Endothelial cell of umbilical vein (primary cell): ENCODE data around the gene INO80C. TPM values are rescaled to one million over a fixed set of nuclear protein-coding genes. Genes with fewer than 3 reads are reported as not detected.

Experiments
- BruUV-seq: library from RNA; stranded (reverse); fragments of 400-500 nt; replicated peaks from 2 replicates; lab custom pipeline; 2021; lab: Mats Ljungman, UMichigan
- CTCF ChIA-PET: fragments of 300-600, 350-600 bp; sonication (Branson Sonifier 250); formaldehyde crosslinking; loops from one replicate; lab custom pipeline; 2021; ENCODE audit warnings: antibody characterized with exemption, inconsistent platforms; lab: Charles Lee
- POLR2A ChIA-PET: fragments of 300-600, 350-600 bp; sonication (Branson Sonifier 250); formaldehyde crosslinking; loops from one replicate; lab custom pipeline; 2021; ENCODE audit warnings: antibody characterized with exemption, inconsistent platforms; lab: Charles Lee
- DNase-seq: peaks from one replicate; pipeline ENCODE4 v3.0.0-alpha.2; 2011; ENCODE audit warnings: low read depth, low spot score
- FAIRE-seq: peaks from 2 replicates; lab custom pipeline; 2011; peaks lifted over from hg19 to GRCh38; lab: Jason Lieb, UNC
- H2AFZ ChIP-seq: 2 replicates; pipeline ENCODE4 v1.6.0; 2012; ENCODE audit warnings: low read depth, low read length, control low read depth, inconsistent platforms
- H3K27ac ChIP-seq: 2 replicates; pipeline ENCODE4 v1.5.1; 2011; ENCODE audit warnings: low read depth, mild to moderate bottlenecking, control low read depth, low read length, moderate library complexity; ENCODE audit not compliant: insufficient read depth
- H3K27me3 ChIP-seq, 2 experiments: 2 replicates each; pipeline versions ENCODE4 v1.6.0 to v1.6.1; 2011; ENCODE audit warnings: low read length in 2 of 2, mixed read lengths in 1 of 2; ENCODE audit not compliant: control insufficient read depth in 2 of 2, insufficient read depth in 2 of 2
- H3K36me3 ChIP-seq, 2 experiments: 2 replicates in 1 of 2; 3 replicates in 1 of 2; pipeline ENCODE4 v1.5.1; 2011; ENCODE audit warnings: low read length in 2 of 2, mild to moderate bottlenecking in 1 of 2, moderate library complexity in 1 of 2; ENCODE audit not compliant: control insufficient read depth in 2 of 2, insufficient read depth in 2 of 2; ENCODE audit errors: extremely low read depth in 1 of 2
- H3K4me1 ChIP-seq: 3 replicates; pipeline ENCODE4 v1.5.1; 2011; ENCODE audit warnings: mild to moderate bottlenecking, low read length; ENCODE audit not compliant: control insufficient read depth, insufficient read depth; ENCODE audit errors: extremely low read depth
- H3K4me2 ChIP-seq: 2 replicates; pipeline ENCODE4 v1.6.1; 2011; ENCODE audit warnings: low read length, control low read depth, mixed read lengths; ENCODE audit not compliant: insufficient read depth
- H3K4me3 ChIP-seq, 3 experiments: fragments of 200-600 bp in 1 of 3; sonication (generic), shearing (Covaris generic) in 1 of 3; replicated peaks in 1 of 3; 2 replicates each; pipeline ENCODE4 v1.5.1; 2011 to 2016; ENCODE audit warnings: control low read depth in 3 of 3, low read length in 3 of 3, mild to moderate bottlenecking in 2 of 3, inconsistent platforms in 1 of 3, low read depth in 1 of 3, moderate library complexity in 1 of 3; ENCODE audit not compliant: insufficient read depth in 1 of 3
- H3K79me2 ChIP-seq: 2 replicates; pipeline ENCODE4 v1.6.0; 2012; ENCODE audit warnings: low read length, inconsistent platforms; ENCODE audit not compliant: control insufficient read depth, insufficient read depth
- H3K9ac ChIP-seq: replicated peaks from 2 replicates; pipeline ENCODE3; 2011; ENCODE audit warnings: low read length, control low read depth; ENCODE audit not compliant: insufficient read depth; ENCODE audit errors: extremely low read depth
- H3K9me1 ChIP-seq: replicated peaks from 3 replicates; pipeline ENCODE4 v1.6.0; 2011; ENCODE audit warnings: mild to moderate bottlenecking, low read length; ENCODE audit not compliant: control insufficient read depth, insufficient read depth; ENCODE audit errors: extremely low read depth
- H3K9me3 ChIP-seq: replicated peaks from 2 replicates; pipeline ENCODE4 v1.5.1; 2012; ENCODE audit warnings: low read length, inconsistent platforms; ENCODE audit not compliant: control insufficient read depth, insufficient read depth
- H4K20me1 ChIP-seq: replicated peaks from 2 replicates; pipeline ENCODE3; 2011; ENCODE audit warnings: mild to moderate bottlenecking, low read length; ENCODE audit not compliant: control insufficient read depth, insufficient read depth; ENCODE audit errors: extremely low read depth
- CTCF ChIP-seq, 2 donors: IDR thresholded peaks; 1 replicate in 1 of 2; 2 replicates in 1 of 2; pipeline ENCODE4 v1.5.1; 2011; ENCODE audit warnings: low read length in 2 of 2, mild to moderate bottlenecking in 2 of 2, moderate library complexity in 2 of 2, control low read depth in 1 of 2, inconsistent platforms in 1 of 2, low read depth in 1 of 2; ENCODE audit not compliant: insufficient read depth in 1 of 2; ENCODE audit errors: extremely low read depth in 1 of 2
- FOS ChIP-seq: IDR thresholded peaks from 2 replicates; pipeline ENCODE4 v1.6.1; 2011; ENCODE audit warnings: mild to moderate bottlenecking, low read length, moderate library complexity, borderline replicate concordance; ENCODE audit not compliant: insufficient read depth
- GATA2 ChIP-seq: IDR thresholded peaks from 2 replicates; pipeline ENCODE4 v1.7.0; 2011; ENCODE audit warnings: low read depth, mild to moderate bottlenecking, moderate library complexity, mixed read lengths, low read length; ENCODE audit not compliant: insufficient read length, insufficient read depth
- JUN ChIP-seq: IDR thresholded peaks from 2 replicates; pipeline ENCODE4 v1.6.1; 2011; ENCODE audit warnings: borderline replicate concordance, low read depth; ENCODE audit not compliant: insufficient read length, insufficient read depth
- MYC ChIP-seq: IDR thresholded peaks from one replicate; pipeline ENCODE4 v1.6.1; 2011; ENCODE audit warnings: mild to moderate bottlenecking, low read depth, low read length
- POLR2A ChIP-seq: IDR thresholded peaks from 2 replicates; pipeline ENCODE4 v1.6.1; 2012; ENCODE audit warnings: low read depth, mild to moderate bottlenecking, control low read depth, low read length
- POLR2AphosphoS5 ChIP-seq: IDR thresholded peaks from 2 replicates; pipeline ENCODE4 v1.6.1; 2012; ENCODE audit warnings: low read depth, mild to moderate bottlenecking, control low read depth, low read length, moderate library complexity; ENCODE audit not compliant: insufficient read depth
- dilution Hi-C: fragments of 300-500 bp; cut with MboI; formaldehyde crosslinking; loops from one replicate; pipeline ENCODE4 v1.15.0; 2019; ENCODE audit warnings: low sequenced_read_pairs; ENCODE audit not compliant: extremely low pct_ligation_motif_present
- intact Hi-C: fragments of 100-400 bp; cut with micrococcal nuclease; formaldehyde crosslinking; loops from one replicate; pipeline ENCODE4 v1.10.0; 2022
- polyA plus RNA-seq, 4 experiments: library from polyadenylated mRNA; depleted of rRNA in 3 of 4; stranded (reverse) in 3 of 4; unstranded in 1 of 4; fragments of >200 nt; gene quantifications; 2 replicates each; pipeline versions ENCODE4 v1.2.1 to v1.2.3, GENCODE V29; 2011 to 2012; ENCODE audit warnings: missing spikeins in 1 of 4
- total RNA-seq: library from RNA; stranded (reverse); gene quantifications from 2 replicates; pipeline ENCODE4 v1.2.3, GENCODE V29; 2021

INO80C gene
- total and polyA plus RNA-seq, 2 donors (not counting 3 experiments of a cell fraction or from before 2014, with no cell fraction given): 43.4 to 56.0 TPM

GRCh38 chr18:35460736-35461161 is 37.0 kb downstream of the INO80C start:
- DNase-seq (peak; percentile 79), FAIRE-seq (peak; percentile 43)
- H3K9ac ChIP-seq: peak overlapping the region; percentile 19
- peak overlapping the region; percentile 90 for H3K27ac ChIP-seq
- peak overlapping the region; percentile 54 for H3K4me2 ChIP-seq
- no peaks in the 10 kb centered on the region for H3K27me3 ChIP-seq
- peaks cover 49% of the 10 kb centered on the region for H3K79me2 ChIP-seq
- H3K4me1 ChIP-seq: peaks cover 99% of the 10 kb centered on the region
- POLR2A ChIA-PET: interaction anchor here (1.2 kb wide), 1 partner anchor 242 kb away, joined by 4 read pairs; no protein-coding TSS in a partner anchor
- H3K9me3 ChIP-seq: no peaks in the 10 kb centered on the region
- no TSS peak for BruUV-seq
- TF ChIP-seq POLR2A (no peak), JUN (peak; percentile 84), FOS (peak; percentile 79), GATA2 (no peak)
- H3K4me3 ChIP-seq: no peak overlapping the region
- CTCF ChIA-PET: no interaction called here
- H3K36me3 ChIP-seq: no peaks in the 10 kb centered on the region
- no peaks in the 10 kb centered on the region for H3K9me1 ChIP-seq
- dilution Hi-C loops (no loop called here), intact Hi-C loops (loop anchor here (10.0 kb wide), 2 partner anchors 386 to 416 kb away; partner anchors contain the start of gene MAPRE2)
- H4K20me1 ChIP-seq: no peaks in the 10 kb centered on the region
- H2AFZ ChIP-seq: no peak overlapping the region

GRCh38 chr18:35459997-35460396 is 37.8 kb downstream of the INO80C start:
- H3K36me3 ChIP-seq: no peaks in the 10 kb centered on the region
- POLR2A ChIA-PET: no interaction called here
- FAIRE-seq: no peak
- peak overlapping the region; percentile 90 for H3K27ac ChIP-seq
- H4K20me1 ChIP-seq: no peaks in the 10 kb centered on the region
- no peaks in the 10 kb centered on the region for H3K9me1 ChIP-seq
- no peaks in the 10 kb centered on the region for H3K9me3 ChIP-seq
- no TSS peak for BruUV-seq
- dilution Hi-C loops: no loop called here
- peaks cover 96% of the 10 kb centered on the region for H3K4me1 ChIP-seq
- TF ChIP-seq POLR2A (no peak), CTCF (IDR thresholded peaks at IDR 0.05; ENCODE audit: extremely low read depth in 1 of 2, insufficient read depth in 1 of 2, low read depth in 1 of 2, low read length in 2 of 2) (no peak), MYC (no peak), GATA2 (no peak), POLR2AphosphoS5 (peak; percentile 3), JUN (no peak)
- H3K4me3 ChIP-seq: no peak overlapping the region
- peaks cover 43% of the 10 kb centered on the region for H3K79me2 ChIP-seq
- CTCF ChIA-PET: interaction anchor here (0.7 to 1.3 kb wide), 2 partner anchors 17 to 146 kb away, joined by 3 read pairs; no protein-coding TSS in a partner anchor
- intact Hi-C loops: loop anchor here (1.0 to 10.0 kb wide), 7 partner anchors 7 to 512 kb away; partner anchors contain the start of genes MAPRE2 and RMP24
- H3K27me3 ChIP-seq: no peaks in the 10 kb centered on the region
- H2AFZ ChIP-seq: no peak overlapping the region
- peak overlapping the region; percentile 26 for H3K9ac ChIP-seq
- no peak for DNase-seq
- peak overlapping the region; percentile 54 for H3K4me2 ChIP-seq
